GM18498 (cell line): Measurements from ENCODE around the gene ADGRD1.
A peak's percentile ranks its signal among the peaks of the same experiment; 100 is the strongest.

ENCODE experiments used
- ATAC-seq: cut with Tn5 transposase; IDR thresholded peaks from one replicate; pipeline ENCODE4 v1.9.1; 2021; ENCODE audit warnings: mild to moderate bottlenecking, moderate library complexity; ENCODE audit not compliant: unreplicated experiment

The ADGRD1 gene

GRCh38 chr12:130965214-130965613 lies 11.5 kb downstream of the ADGRD1 start:
- ATAC-seq, result no peak

- ATAC-seq, result no peak
These were observed 12.0 kb downstream of the ADGRD1 start for GRCh38 chr12:130965668-130966067.

GRCh38 chr12:130966443-130967030 lies 12.8 kb downstream of the ADGRD1 start:
- ATAC-seq, result no peak

- ATAC-seq, result no peak
These were observed 13.9 kb downstream of the ADGRD1 start for GRCh38 chr12:130967636-130968035.

GRCh38 chr12:130968611-130969010 lies 14.9 kb downstream of the ADGRD1 start:
- no peak for ATAC-seq

- ATAC-seq, result no peak
These were observed 15.5 kb downstream of the ADGRD1 start for GRCh38 chr12:130969223-130969622.

- ATAC-seq, result peak; percentile 67
These were observed 16.6 kb downstream of the ADGRD1 start for GRCh38 chr12:130970165-130970907.

- peak; percentile 24 for ATAC-seq
These were observed 17.2 kb downstream of the ADGRD1 start for GRCh38 chr12:130970908-130971233.

- ATAC-seq, result no peak
These were observed 18.3 kb downstream of the ADGRD1 start for GRCh38 chr12:130971925-130972585.

- ATAC-seq, result no peak
These were observed 18.9 kb downstream of the ADGRD1 start for GRCh38 chr12:130972586-130972950.

- ATAC-seq, result no peak
These were observed 19.4 kb downstream of the ADGRD1 start for GRCh38 chr12:130973109-130973508.

GRCh38 chr12:130973906-130974305 lies 20.2 kb downstream of the ADGRD1 start:
- no peak for ATAC-seq

- ATAC-seq, result no peak
These were observed 21.4 kb downstream of the ADGRD1 start for GRCh38 chr12:130975116-130975515.

GRCh38 chr12:130976171-130976720 lies 22.5 kb downstream of the ADGRD1 start:
- no peak for ATAC-seq

- ATAC-seq, result no peak
These were observed 23.5 kb downstream of the ADGRD1 start for GRCh38 chr12:130977046-130977742.

GRCh38 chr12:130977743-130978095 lies 24.0 kb downstream of the ADGRD1 start:
- ATAC-seq, result no peak

- no peak for ATAC-seq
These were observed 25.1 kb downstream of the ADGRD1 start for GRCh38 chr12:130978785-130979184.

- ATAC-seq, result no peak
These were observed 27.5 kb downstream of the ADGRD1 start for GRCh38 chr12:130981074-130981742.

GRCh38 chr12:130981911-130982310 lies 28.2 kb downstream of the ADGRD1 start:
- no peak for ATAC-seq

GRCh38 chr12:130982565-130983225 lies 29.0 kb downstream of the ADGRD1 start:
- ATAC-seq, result no peak
